GM21723 (cell line): ENCODE measurements around the gene CCDC187.
"Not testable (repeated sequence)": the region's sequence is repeated elsewhere in the genome, so short reads cannot be mapped to it uniquely, and the experiment has no call there.

Source experiments
- ATAC-seq: cut with Tn5 transposase; IDR thresholded peaks from one replicate; pipeline ENCODE4 v1.9.1; 2021; ENCODE audit warnings: mild to moderate bottlenecking, moderate library complexity; ENCODE audit not compliant: unreplicated experiment

Gene CCDC187

DNA sequence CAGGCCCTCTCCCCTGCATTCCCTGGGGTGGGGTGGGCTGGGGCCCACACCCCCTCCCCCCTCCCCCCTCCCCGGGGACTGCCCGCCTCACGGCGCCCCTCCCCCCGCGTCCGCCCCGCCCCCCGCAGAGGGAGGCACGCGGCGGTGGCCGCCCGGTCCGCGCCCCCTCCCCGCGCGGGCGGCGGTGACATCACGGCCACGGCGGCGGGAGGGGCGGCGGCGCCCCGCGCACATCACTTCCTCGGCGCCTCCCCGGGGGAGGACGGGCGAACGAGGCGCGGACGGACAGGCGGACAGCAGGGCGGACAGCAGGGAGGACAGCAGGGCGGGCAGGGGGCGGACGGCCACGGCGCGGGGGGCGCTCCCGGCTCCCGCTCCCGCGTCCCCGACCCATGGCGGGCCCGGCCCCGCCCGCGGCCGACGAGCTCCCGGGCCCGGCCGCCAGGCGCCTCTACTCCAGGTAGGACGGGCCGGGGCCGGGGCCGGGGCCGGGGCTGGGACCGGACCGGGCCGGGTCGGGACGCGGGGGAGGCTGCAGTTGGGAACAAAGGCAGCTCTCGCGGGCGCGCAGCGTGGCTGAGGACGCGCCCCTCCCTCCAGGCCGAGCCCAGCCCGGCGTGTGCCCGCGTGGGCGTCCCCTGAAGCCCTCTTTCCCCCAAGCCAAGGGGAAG is 23.5 kb upstream of the CCDC187 start, which contains the start of gene GPSM1:
Gene GPSM1, plus strand, starts transcription at position 236 of the 671 bp plus-strand sequence. Its CDS starts 157 bp downstream, at position 393.
- no peak for ATAC-seq

GRCh38 chr9:136326761-136327303 is 22.9 kb upstream of the CCDC187 start:
- no peak for ATAC-seq

DNA sequence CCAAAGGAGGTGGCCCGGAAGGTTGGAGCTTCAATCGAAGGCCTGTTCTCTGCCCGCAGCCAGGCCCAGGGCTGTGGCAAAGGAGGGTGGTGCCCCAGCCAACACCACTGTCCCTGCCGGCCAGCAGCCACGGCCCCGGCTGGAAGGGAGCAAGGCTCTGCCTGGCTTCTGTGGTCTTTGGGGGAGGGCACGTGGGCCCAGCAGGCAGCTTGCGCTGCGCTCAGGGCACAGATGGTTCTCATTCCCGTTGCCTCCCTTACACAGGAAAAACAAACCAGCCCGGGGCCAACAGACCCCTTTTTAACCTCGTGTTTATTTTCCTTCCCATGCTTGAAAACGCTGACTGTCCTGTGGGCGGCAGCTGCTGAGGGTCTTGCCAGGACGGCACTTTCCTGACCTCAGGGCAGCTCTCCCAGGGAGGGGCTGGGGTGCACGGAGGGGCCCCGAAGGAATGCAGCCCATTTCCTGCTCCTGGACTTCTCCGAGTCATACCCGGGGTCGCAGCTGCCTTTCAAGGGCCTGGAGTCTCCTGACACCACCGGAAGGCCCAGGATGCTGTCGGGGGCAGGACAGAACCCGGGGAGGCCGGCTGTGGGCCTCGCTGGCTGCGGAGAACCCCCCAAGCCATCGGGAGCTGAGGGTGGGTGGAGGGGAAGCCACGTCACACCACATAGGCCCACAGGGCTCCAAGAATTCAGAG is 22.3 kb upstream of the CCDC187 start:
- ATAC-seq = no peak

GRCh38 chr9:136325358-136325757 is 21.5 kb upstream of the CCDC187 start:
- no peak for ATAC-seq

- ATAC-seq = no peak
Observed at GRCh38 chr9:136324501-136325300, 20.8 kb upstream of the CCDC187 start.

- ATAC-seq = no peak
Observed at GRCh38 chr9:136323371-136323789, 19.5 kb upstream of the CCDC187 start.

DNA sequence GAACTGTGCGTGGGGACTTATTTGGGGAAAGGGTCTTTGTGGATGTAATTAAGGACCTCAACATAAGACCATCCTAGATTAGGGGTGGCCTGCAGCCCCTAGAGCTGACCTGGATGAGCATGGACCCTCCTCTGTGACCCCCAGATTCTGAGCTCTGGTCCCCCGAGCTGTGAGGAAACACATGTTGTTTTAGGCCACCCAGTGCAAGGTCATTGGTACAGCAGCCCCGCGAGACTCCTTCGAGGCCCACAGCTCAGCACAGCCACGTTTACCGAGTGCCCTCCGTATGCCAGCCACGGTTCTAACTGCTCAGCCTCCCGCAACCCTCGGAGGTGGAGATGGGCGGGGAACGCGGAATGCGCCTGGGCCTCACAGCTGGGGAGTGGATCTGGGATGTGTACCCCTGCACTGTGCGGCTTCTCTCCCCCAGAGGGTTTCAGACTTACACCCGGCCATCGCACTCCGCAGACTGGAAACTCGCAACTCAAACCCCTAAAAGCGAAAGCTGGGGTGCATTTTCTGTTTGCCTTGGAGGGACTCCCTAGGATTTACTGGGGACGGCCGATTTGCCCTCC is 18.9 kb upstream of the CCDC187 start:
- ATAC-seq = no peak

DNA sequence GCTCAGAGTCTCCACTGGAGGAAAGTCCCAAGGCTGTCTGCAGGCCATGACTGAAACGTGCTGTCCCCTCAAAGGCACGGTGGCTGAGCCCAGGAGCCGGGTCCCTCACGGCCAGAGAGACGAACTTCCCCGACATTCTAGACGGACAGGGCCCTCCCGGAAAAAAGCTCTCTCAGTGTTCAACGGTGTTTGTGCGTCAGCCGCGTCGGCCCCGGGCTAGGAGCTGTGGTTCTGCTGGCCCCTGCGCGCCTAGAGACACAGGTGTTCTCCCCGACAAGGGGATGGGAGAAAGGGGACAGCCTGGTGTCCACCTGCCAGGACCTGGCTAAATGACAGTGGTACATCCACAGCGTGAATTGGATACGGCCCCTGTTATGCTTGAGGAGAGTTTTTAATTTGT is 17.7 kb upstream of the CCDC187 start:
- no peak for ATAC-seq

DNA sequence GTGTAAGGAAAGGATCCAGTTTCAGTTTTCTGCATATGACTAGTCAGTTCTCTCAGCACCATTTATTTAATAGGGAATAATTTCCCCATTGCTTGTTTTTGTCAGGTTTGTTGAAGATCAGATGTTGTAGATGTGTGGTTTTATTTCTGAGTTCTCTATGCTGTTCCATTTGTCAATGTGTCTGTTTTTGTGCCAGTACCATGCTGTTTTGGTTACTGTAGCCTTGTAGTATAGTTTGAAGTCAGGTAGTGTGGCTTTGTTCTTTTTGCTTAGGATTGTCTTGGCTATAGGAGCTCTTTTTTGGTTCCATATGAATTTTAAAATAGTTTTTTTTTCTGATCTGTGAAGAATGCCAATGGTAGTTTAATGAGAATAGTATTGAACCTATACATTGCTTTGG is 17.1 kb upstream of the CCDC187 start:
- not testable (repeated sequence) for ATAC-seq

GRCh38 chr9:136319955-136320354 is 16.1 kb upstream of the CCDC187 start:
- not testable (repeated sequence) for ATAC-seq

DNA sequence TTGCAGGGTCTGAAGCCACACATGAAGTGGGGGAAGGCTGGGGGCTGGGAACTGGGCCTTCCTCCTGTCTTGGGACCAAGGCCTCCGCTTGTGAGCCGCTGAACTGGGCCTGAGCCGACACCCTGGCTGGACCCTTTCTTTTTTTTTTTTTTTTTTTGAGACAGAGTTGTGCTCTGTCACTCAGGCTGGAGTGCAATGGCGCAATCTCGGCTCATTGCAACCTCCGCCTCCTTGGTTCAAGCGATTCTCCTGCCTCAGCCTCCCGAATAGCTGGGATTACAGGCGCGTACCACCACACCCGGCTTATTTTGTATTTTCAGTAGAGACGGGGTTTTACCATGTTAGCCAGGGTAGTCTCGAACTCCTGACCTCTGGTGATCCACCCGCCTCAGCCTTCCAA is 15.3 kb upstream of the CCDC187 start:
- ATAC-seq = not testable (repeated sequence)

DNA sequence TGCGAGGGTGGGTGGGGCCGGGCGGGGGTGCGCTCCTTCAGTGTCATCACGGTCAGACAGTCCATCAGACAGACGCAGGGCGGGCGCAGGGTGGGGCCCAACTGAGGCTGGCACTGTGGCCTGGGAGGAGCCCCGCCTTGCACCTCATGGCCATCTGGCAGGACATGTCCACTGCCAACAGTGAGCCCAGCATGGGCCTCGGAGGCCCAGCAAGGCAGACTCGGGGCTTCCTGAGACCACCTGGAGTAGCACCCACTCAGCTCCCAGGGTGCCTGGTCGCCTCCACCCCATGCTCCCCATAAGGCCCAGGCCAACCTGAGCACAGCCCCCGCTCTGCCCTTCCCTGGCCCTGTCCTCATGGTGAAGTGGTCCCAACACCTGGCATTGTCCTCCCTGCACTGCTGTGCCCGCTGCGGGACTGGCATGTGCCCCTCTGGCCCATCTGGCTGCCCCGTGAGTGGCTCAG is 14.9 kb upstream of the CCDC187 start:
- no peak for ATAC-seq

DNA sequence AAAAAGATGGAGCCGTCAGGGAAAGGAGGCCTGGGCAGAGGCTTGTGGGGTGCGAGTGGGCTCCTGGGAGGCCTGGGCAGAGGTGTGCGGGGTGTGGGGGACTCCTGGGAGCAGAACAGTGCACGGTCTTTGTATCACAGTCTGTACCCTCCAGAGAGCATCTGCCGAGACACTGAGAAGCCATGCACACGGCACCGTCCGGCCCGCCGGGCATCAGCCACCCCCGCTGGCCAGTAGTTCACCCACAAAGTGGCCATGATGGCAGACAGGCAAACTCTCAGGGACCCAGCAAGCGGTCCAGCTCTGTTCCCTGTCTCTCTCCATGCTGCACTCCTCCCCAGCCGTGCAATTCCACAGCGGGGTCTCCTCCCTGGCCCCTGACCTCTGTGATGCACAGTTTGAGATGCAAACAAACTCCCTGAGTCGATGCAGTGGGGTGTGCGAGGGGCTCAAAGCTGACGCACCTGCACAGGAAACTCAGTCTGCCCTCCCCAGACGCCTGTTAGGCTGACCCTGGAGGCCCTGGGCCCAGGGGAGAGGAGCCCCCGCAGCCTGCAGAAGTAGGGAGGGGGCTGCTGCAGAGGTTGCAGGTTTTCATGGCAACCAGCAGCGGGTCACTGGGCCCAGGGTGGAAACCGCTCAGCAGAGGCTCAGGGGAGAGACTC is 14.3 kb upstream of the CCDC187 start:
- ATAC-seq = no peak

DNA sequence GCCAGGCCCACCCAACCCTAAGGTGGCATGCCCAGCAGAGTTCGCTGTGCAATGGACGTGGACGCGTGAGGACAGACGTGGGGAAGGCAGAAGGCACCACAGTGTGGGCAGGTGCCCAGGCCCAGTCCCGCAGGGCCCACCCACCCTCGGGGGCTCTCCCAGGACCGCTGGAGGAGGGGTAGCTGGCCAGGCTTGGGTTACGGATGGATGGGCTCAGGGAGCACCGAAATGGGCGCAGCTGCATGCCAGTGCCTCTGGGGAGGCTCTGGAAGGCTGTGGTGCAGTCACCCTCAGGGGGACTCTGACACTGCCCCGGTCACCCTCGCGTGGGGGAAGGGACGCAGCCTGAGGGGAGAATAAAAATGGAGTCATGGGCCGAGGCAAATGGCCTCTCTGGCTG is 13.8 kb upstream of the CCDC187 start:
- ATAC-seq = no peak

DNA sequence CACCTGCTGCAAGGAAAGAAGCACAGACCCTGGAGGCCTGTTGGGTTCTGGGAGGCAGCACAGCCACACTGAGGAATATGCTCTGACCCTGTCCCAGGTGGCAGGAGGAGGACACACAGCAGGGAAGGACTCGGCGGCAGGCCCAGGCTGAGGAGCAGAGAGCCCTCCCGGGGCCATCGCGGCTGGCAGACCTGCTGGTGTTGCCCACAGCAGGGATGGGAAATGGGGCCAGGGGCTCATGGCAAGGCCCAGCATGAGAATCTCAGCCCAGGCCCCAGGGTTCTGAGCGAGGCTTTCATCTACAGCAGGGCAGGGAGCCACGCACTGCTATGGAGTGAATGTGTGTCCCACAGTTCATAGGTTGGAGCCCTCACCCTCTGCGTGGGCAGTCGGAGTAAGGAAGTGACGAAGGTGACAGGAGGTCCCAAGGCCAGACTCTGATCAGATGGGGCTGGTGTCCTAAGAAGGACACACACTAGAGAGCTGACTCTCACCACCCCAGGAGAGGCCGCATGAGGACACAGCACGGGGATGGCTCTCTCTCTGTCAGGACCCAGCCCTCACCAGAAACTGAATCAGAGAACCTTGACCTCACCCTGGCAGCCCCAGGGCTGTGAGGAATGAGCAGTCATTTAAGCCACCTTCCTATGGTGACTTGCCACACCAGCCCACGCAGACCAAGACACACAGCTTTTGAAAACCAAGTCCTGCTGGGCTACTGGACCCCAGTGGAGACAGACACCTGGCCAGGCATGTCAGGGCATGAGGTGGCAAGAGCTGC is 13.2 kb upstream of the CCDC187 start:
- ATAC-seq = no peak

DNA sequence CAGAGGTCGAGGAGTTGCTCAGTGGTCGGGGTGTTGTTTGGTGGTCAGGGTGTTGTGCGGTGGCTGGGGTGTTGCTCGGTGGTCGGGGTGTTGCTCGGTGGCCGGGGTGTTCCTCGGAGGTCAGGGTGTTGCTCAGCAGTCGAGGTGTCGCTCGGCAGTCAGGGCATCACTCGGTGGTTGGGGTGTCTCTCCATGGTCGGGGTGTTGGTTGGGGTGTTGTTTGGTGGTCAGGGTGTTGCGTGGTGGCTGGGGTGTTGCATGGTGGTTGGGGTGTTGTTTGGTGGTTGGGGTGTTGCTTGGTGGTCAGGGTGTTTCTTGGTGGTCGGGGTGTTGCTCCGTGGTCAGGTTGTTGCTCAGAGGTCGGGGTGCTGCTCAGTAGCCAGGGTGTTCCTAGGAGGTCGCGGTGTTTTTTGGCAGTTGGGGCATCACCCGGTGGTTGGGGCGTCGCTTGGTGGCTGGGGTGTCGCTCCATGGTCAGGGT is 12.4 kb upstream of the CCDC187 start:
- no peak for ATAC-seq

DNA sequence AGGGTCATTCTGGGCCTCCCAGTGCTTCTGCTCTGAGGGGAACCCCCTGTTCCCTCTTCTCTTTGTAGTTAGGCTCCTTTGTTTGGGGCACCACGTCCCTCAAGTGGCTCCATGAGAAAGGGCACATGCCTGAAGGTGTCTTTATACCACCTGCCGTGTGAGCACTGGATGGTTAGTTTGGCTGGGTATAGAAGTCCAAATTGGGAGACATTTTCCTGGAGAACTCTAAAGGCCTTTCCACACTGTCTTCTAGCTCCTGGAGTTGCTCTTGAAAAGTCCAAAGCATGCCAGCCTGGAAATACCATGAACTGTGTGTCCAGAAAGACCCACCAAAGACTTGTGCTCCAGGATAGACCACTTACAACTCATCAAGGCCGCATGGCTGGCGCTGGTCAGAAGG is 11.1 kb upstream of the CCDC187 start:
- no peak for ATAC-seq

DNA sequence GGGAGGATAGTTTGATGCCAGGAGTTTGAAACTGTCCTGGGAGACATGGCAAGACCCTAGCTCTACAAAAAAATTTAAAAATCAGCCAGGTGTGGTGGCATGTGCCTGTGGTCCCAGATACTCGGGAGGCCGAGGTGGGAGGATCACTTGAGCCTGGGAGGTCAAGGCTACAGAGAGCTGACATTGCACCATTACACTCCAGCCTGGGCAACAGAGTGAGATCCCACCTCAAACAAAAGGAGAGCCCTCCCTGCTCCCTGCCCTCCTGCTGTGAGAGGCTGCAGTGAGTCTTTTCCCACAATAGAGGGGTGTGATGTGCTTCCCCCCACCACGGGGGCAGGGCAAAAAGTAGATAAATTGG is 10.1 kb upstream of the CCDC187 start:
- ATAC-seq = no peak
